Upper lobe of left lung (tissue), 6 donors: ENCODE measurements around the gene PTPRN2. TPM values are rescaled to one million over a fixed set of nuclear protein-coding genes. Genes with fewer than 3 reads are reported as not detected.
"Not testable (repeated sequence)": the region's sequence is repeated elsewhere in the genome, so short reads cannot be mapped to it uniquely, and the experiment has no call there.

Experiments used
- ATAC-seq, 2 donors: fragments of 200-7000 bp; cut with Tn5 transposase; one replicate each; pipeline ENCODE4 v1.9.1; 2022; ENCODE audit warnings: mild to moderate bottlenecking in 2 of 2, moderate library complexity in 2 of 2; ENCODE audit not compliant: low FRiP score in 2 of 2
- DNase-seq, 2 donors: peaks; one replicate each; pipeline ENCODE4 v3.0.0-alpha.2; 2019 to 2020
- H3K27ac ChIP-seq, 4 donors: fragments of 200-600 bp; sonication (generic); one replicate each; pipeline ENCODE4 v1.5.1; 2016 to 2019
- H3K27me3 ChIP-seq, 4 donors: fragments of 200-600 bp; sonication (generic); one replicate each; pipeline ENCODE4 v1.5.1; 2017 to 2019
- H3K36me3 ChIP-seq, 4 donors: fragments of 200-600 bp; sonication (generic); one replicate each; pipeline ENCODE4 v1.5.1; 2016 to 2019
- H3K4me1 ChIP-seq, 4 donors: fragments of 200-600 bp; sonication (generic); one replicate each; pipeline ENCODE4 v1.5.1; 2018 to 2019
- H3K4me3 ChIP-seq, 4 donors: fragments of 200-600 bp; sonication (generic); one replicate each; pipeline ENCODE4 v1.5.1; 2017 to 2019; ENCODE audit warnings: mild to moderate bottlenecking in 2 of 4, moderate library complexity in 1 of 4
- H3K9me3 ChIP-seq, 4 donors: fragments of 200-600 bp; sonication (generic); one replicate each; pipeline ENCODE4 v1.5.1; 2018 to 2019
- EP300 ChIP-seq, 4 donors: sonication (generic); formaldehyde crosslinking; IDR thresholded peaks; one replicate each; pipeline ENCODE4 v1.5.1; 2017; ENCODE audit warnings: antibody characterized with exemption in 4 of 4, control low read depth in 2 of 4
- POLR2A ChIP-seq, 4 donors: fragments of 450-650 bp; IDR thresholded peaks; one replicate each; pipeline ENCODE4 v1.5.1; 2016 to 2017; ENCODE audit warnings: antibody characterized with exemption in 4 of 4, mild to moderate bottlenecking in 2 of 4
- POLR2AphosphoS5 ChIP-seq, 2 donors: sonication (generic); formaldehyde crosslinking; IDR thresholded peaks; one replicate each; pipeline ENCODE4 v1.5.1; 2017; ENCODE audit warnings: antibody characterized with exemption in 2 of 2
- WGBS, 2 donors: methylation state at CpG; one replicate each; pipeline ENCODE4 v1.1.5; 2017 to 2018; 5-methylcytosine and 5-hydroxymethylcytosine counted together
- total RNA-seq, 6 donors: library from RNA; depleted of rRNA in 4 of 6; stranded (reverse); fragments of >200 nt in 4 of 6; gene quantifications; one replicate each; pipeline versions ENCODE4 v1.1.0 to v1.2.1, GENCODE V29; 2016 to 2021
- TF ChIP-seq, protein P1 (sequence below), 6 experiments: fragments of 450-650 bp in 4 of 6; fragments of 200-600 bp in 2 of 6; sonication (generic) in 2 of 6; IDR thresholded peaks; one replicate each; pipeline ENCODE4 v1.5.1; 2016 to 2019; ENCODE audit warnings: antibody characterized with exemption in 6 of 6
- donor health status: DM: no; HTN: no; CAD: no; lungs with moderate emphysema.
- donor health status: DM: no; HTN: yes; CAD: no; lungs with severe emphysema.

The PTPRN2 gene
- total RNA-seq, 6 donors from 2014 or later: 3.3 to 7.9 (median 5.2) TPM

DNA sequence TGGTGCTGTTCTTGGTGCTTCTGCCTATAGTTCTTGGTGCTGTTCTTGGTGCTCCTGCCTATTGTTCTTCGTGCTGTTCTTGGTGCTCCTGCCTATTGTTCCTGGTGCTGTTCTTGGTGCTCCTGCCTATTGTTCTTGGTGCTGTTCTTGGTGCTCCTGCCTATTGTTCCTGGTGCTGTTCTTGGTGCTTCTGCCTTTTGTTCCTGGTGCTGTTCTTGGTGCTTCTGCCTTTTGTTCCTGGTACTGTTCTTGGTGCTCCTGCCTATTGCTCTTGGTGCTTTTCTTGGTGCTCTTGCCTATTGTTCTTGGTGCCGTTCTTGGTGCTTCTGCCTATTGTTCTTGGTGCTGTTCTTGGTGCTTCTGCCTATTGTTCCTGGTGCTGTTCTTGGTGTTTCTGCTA is 71.1 kb downstream of the PTPRN2 start:
- TF ChIP-seq EP300 (IDR thresholded peaks at IDR 0.05) (no peak), POLR2A (IDR thresholded peaks at IDR 0.05) (no peak), POLR2AphosphoS5 (IDR thresholded peaks at IDR 0.05) (no peak)
- TF ChIP-seq, protein P1, sequence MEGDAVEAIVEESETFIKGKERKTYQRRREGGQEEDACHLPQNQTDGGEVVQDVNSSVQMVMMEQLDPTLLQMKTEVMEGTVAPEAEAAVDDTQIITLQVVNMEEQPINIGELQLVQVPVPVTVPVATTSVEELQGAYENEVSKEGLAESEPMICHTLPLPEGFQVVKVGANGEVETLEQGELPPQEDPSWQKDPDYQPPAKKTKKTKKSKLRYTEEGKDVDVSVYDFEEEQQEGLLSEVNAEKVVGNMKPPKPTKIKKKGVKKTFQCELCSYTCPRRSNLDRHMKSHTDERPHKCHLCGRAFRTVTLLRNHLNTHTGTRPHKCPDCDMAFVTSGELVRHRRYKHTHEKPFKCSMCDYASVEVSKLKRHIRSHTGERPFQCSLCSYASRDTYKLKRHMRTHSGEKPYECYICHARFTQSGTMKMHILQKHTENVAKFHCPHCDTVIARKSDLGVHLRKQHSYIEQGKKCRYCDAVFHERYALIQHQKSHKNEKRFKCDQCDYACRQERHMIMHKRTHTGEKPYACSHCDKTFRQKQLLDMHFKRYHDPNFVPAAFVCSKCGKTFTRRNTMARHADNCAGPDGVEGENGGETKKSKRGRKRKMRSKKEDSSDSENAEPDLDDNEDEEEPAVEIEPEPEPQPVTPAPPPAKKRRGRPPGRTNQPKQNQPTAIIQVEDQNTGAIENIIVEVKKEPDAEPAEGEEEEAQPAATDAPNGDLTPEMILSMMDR (IDR thresholded peaks at IDR 0.05): no peak
- no peak overlapping the region for H3K4me3 ChIP-seq
- H3K4me1 ChIP-seq: no peaks in the 10 kb centered on the region
- H3K9me3 ChIP-seq: peaks cover 0 to 14% (median 9%) of the 10 kb centered on the region in 4 donors
- no peaks in the 10 kb centered on the region for H3K27me3 ChIP-seq
- DNase-seq (no peak), ATAC-seq (no peak)
- no peaks in the 10 kb centered on the region for H3K36me3 ChIP-seq
- no peak overlapping the region for H3K27ac ChIP-seq
- WGBS, 2 donors: 85 to 91% methylated on average over 2 of the region's 2 CpGs

DNA sequence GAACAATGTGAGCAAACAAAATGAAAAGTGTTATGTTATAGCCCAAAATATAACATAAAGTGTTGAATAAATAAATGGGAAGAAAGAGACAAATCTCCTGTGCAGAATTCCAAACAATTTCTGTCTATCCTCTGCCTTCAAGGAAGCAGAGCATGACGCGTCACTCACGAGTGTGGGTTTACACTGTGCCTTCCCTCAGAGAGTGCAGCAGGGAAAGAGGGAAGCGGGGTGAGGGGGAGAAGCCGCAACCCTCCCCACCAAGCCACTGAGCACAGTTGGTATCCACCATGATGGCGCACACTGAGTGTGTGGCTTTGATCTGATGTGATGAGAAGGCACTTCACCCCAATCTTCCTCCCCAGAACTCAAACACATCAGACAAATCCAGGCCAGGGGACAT is 74.8 kb downstream of the PTPRN2 start:
- no peak for ATAC-seq
- Histone ChIP-seq H3K27ac (no peak overlapping the region), H3K9me3 (peaks cover 0 to 23% (median 14%) of the 10 kb centered on the region in 4 donors), H3K36me3 (no peaks in the 10 kb centered on the region), H3K27me3 (no peaks in the 10 kb centered on the region), H3K4me3 (no peak overlapping the region), H3K4me1 (no peaks in the 10 kb centered on the region)
- 84 to 86% methylated on average over 6 of the region's 6 CpGs for WGBS, 2 donors
- no peak for DNase-seq
- TF ChIP-seq POLR2AphosphoS5 (IDR thresholded peaks at IDR 0.05) (no peak), EP300 (IDR thresholded peaks at IDR 0.05) (no peak), POLR2A (IDR thresholded peaks at IDR 0.05) (no peak)
- TF ChIP-seq, protein P1 (IDR thresholded peaks at IDR 0.05): no peak

DNA sequence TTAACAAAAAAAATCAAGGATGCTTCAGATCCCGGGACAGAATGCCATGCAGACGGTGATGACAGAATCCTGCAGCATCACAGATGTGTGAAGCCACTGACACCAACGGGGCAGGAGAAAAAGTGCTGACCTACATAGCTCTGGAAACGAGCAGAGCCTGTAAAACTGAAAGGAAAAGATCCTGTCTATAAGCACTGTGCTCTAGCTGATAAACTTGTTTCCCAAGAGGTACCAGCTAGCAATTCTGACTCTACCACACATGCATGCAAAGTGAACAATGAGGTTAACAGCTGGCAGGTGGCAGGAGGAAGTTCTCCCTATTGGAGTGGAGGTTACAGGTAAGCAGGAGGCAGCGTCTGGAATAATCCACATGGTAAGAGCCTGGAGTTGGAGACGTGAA is 75.6 kb downstream of the PTPRN2 start:
- H3K9me3 ChIP-seq: peaks cover 0 to 23% (median 14%) of the 10 kb centered on the region in 4 donors
- TF ChIP-seq, protein P1 (IDR thresholded peaks at IDR 0.05): no peak
- TF ChIP-seq EP300 (IDR thresholded peaks at IDR 0.05) (no peak), POLR2AphosphoS5 (IDR thresholded peaks at IDR 0.05) (no peak), POLR2A (IDR thresholded peaks at IDR 0.05) (no peak)
- no peaks in the 10 kb centered on the region for H3K27me3 ChIP-seq
- no peaks in the 10 kb centered on the region for H3K4me1 ChIP-seq
- no peaks in the 10 kb centered on the region for H3K36me3 ChIP-seq
- 78 to 86% methylated on average over 6 of the region's 6 CpGs for WGBS, 2 donors
- H3K4me3 ChIP-seq: no peak overlapping the region
- no peak overlapping the region for H3K27ac ChIP-seq
- DNase-seq (no peak), ATAC-seq (no peak)

DNA sequence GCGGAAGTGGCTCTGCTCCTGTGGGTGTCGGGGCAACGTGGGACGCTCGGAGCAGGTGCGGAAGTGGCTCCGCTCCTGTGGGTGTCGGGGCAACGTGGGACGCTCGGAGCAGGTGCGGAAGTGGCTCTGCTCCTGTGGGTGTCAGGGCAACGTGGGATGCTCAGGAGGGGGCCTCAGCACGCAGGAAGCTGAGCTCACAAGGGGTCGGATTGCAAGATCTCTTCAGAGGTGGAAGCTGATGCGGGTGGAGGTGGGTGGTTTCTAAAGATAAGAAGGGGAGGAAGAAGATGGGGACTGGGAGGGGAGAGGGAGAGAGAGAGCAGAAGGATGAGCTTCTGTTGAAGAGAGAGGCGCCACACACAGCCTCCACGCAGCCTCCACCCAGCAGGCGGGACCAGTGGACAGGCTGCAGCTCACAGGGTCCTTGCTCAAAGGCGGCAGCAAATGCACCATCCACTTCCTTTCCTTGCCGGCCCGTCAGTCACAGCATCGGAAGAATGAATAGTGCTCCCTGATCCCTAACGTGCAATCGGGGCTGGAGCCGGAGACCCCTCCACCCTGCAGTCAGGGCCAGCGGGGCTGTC is 78.7 kb downstream of the PTPRN2 start:
- WGBS, 2 donors: 44 to 77% methylated on average over 7 to 24 of the region's 27 CpGs
- TF ChIP-seq, protein P1 (IDR thresholded peaks at IDR 0.05): no peak
- no peak for TF ChIP-seq POLR2AphosphoS5 (IDR thresholded peaks at IDR 0.05)
- TF ChIP-seq POLR2A (IDR thresholded peaks at IDR 0.05): no peak
- TF ChIP-seq EP300 (IDR thresholded peaks at IDR 0.05): no peak
- Histone ChIP-seq H3K4me1 (no peaks in the 10 kb centered on the region), H3K9me3 (peaks cover 4 to 34% (median 26%) of the 10 kb centered on the region in 4 donors), H3K4me3 (no peak overlapping the region), H3K36me3 (no peaks in the 10 kb centered on the region), H3K27ac (no peak overlapping the region), H3K27me3 (no peaks in the 10 kb centered on the region)
- DNase-seq (no peak), ATAC-seq (no peak)

DNA sequence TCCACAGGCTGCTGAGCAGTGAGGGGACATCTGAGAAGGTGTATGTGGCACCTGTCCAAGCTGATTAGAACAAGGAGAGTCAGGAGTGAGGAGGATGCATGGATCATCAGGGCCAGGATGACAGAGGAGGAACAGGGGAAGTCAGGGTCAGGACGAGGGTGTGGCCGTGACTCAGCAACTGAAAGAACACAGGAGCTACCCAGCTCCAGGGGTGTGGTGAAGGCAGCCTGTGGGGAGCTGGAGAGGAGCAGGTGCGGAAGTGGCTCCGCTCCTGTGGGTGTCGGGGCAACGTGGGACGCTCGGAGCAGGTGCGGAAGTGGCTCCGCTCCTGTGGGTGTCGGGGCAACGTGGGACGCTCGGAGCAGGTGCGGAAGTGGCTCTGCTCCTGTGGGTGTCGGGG is 79.3 kb downstream of the PTPRN2 start:
- DNase-seq, H3K27ac ChIP-seq, H3K27me3 ChIP-seq, H3K36me3 ChIP-seq, H3K4me3 ChIP-seq, H3K4me1 ChIP-seq, ATAC-seq: not testable (repeated sequence)
- 64 to 84% methylated on average over 6 to 12 of the region's 16 CpGs for WGBS, 2 donors
- H3K9me3 ChIP-seq: peaks cover 4 to 34% (median 26%) of the 10 kb centered on the region in 4 donors
